ENCODE results near the gene RSPH10B2. TPM values are rescaled to one million over a fixed set of nuclear protein-coding genes. Genes with fewer than 3 reads are reported as not detected.

The RSPH10B2 gene
- total RNA-seq, 1 experiment from 2014 or later: 0.33 TPM

DNA sequence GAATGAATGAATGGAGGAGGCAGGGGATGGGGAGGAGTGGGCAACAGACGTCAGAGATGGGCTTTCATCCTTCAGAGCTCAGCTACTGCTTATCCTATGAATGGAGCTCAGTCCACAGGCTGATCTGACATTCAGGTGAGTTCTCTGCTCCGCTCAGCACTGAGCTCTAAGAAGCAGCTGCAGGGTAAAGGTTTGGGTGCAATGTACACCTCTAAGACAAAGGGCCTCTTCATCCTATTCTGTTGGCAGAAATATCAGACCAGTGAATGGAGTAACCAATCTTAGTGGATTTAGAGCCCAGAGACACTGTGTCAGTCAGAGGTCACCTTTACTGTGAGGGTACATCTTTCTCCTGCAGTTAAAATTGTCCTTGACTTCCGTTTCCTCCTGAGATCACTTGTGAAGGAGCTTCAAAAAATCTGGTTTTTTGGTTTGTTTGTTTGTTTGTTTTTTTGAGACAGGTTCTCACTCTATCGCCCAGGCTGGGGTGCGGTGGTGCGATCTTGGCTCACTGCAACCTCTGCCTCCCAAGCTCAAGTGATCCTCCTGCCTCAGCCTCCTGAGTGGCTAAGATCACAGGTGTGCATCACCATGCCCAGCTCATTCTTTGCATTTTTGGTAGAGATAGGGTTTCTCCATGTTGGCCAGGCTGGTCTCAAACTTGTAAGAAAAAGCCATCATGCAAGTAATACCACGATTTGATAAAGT is 77.3 kb downstream of the RSPH10B2 start:
- no peak overlapping the region for H2BK15ac ChIP-seq (ENCODE audit: low read depth, low read length)
- H3K79me2 ChIP-seq (ENCODE audit: insufficient read depth, low read length): no peaks in the 10 kb centered on the region
- no peak overlapping the region for H2BK120ac ChIP-seq (ENCODE audit: low read depth, low read length, poor library complexity, severe bottlenecking)
- H2AK5ac ChIP-seq (ENCODE audit: insufficient read length, low read length): no peak overlapping the region
- Mint-ChIP-seq H3K27ac (no peak overlapping the region), H3K4me1 (peaks cover 2 to 6% of the 10 kb centered on the region in 2 experiments; a peak in 3 of 4 replicates), H3K9me3 (no peaks in the 10 kb centered on the region), H3K36me3 (ENCODE audit: insufficient read depth in 1 of 3, low read depth in 3 of 3) (no peaks in the 10 kb centered on the region; a peak in 1 of 7 replicates), H3K27me3 (ENCODE audit: low read depth) (peaks cover 32% of the 10 kb centered on the region), H3K4me3 (no peak overlapping the region)
- no peak overlapping the region for H2AFZ ChIP-seq (ENCODE audit: low read length)
- H3K79me1 ChIP-seq (ENCODE audit: insufficient read depth, low read depth, low read length, poor library complexity, severe bottlenecking): no peaks in the 10 kb centered on the region
- no peak overlapping the region for H3K14ac ChIP-seq (ENCODE audit: insufficient read depth, low read length)
- H4K20me1 ChIP-seq (ENCODE audit: control insufficient read depth, insufficient read depth, insufficient read length): no peaks in the 10 kb centered on the region
- no peak overlapping the region for H4K5ac ChIP-seq (ENCODE audit: insufficient read length, low read depth, low read length)
- no peaks in the 10 kb centered on the region for H3K4me1 ChIP-seq (ENCODE audit: insufficient read depth, low read length)
- DNase-seq: no peak
- WGBS (ENCODE audit: extremely low coverage, insufficient read length, low lambda C conversion rate): no CpG with 5 or more reads among the region's 7 CpGs
- no peak overlapping the region for H2BK12ac ChIP-seq (ENCODE audit: insufficient read length, low read depth, low read length)
- H2BK5ac ChIP-seq (ENCODE audit: insufficient read length, low read length): no peak overlapping the region
- H3K27me3 ChIP-seq (ENCODE audit: insufficient read depth, low read length): no peaks in the 10 kb centered on the region
- H3K56ac ChIP-seq (ENCODE audit: insufficient read length, low read depth, low read length): no peak overlapping the region
- H3K4ac ChIP-seq (ENCODE audit: low read depth, low read length): no peak overlapping the region
- no peaks in the 10 kb centered on the region for H3K9me3 ChIP-seq (ENCODE audit: control insufficient read depth, low read depth, low read length)
- no peak overlapping the region for H4K8ac ChIP-seq (replicated peaks; ENCODE audit: insufficient read length, low read depth, low read length)
- no peak overlapping the region for H3K23ac ChIP-seq (ENCODE audit: insufficient read length, low read depth, low read length)
- H2BK20ac ChIP-seq (ENCODE audit: low read depth, low read length, poor library complexity, severe bottlenecking): no peak overlapping the region
- H3K4me2 ChIP-seq (ENCODE audit: insufficient read depth, insufficient read length, low read length): no peak overlapping the region
- TF ChIP-seq, protein P1, sequence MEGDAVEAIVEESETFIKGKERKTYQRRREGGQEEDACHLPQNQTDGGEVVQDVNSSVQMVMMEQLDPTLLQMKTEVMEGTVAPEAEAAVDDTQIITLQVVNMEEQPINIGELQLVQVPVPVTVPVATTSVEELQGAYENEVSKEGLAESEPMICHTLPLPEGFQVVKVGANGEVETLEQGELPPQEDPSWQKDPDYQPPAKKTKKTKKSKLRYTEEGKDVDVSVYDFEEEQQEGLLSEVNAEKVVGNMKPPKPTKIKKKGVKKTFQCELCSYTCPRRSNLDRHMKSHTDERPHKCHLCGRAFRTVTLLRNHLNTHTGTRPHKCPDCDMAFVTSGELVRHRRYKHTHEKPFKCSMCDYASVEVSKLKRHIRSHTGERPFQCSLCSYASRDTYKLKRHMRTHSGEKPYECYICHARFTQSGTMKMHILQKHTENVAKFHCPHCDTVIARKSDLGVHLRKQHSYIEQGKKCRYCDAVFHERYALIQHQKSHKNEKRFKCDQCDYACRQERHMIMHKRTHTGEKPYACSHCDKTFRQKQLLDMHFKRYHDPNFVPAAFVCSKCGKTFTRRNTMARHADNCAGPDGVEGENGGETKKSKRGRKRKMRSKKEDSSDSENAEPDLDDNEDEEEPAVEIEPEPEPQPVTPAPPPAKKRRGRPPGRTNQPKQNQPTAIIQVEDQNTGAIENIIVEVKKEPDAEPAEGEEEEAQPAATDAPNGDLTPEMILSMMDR (conservative IDR thresholded peaks at IDR 0.05): no peak
- no peaks in the 10 kb centered on the region for H3K23me2 ChIP-seq (ENCODE audit: insufficient read length, low read depth, low read length, poor library complexity, severe bottlenecking)
- H3T11ph ChIP-seq (ENCODE audit: low read length): no peak overlapping the region
- no peak overlapping the region for H3K27ac ChIP-seq (ENCODE audit: insufficient read length, low read depth, low read length)
- H4K91ac ChIP-seq (ENCODE audit: insufficient read length, low read depth, low read length): no peak overlapping the region
- H3K18ac ChIP-seq (ENCODE audit: insufficient read length, low read depth, low read length): no peak overlapping the region
- H3K9ac ChIP-seq (ENCODE audit: extremely low read depth, insufficient read length, low read length): no peak overlapping the region

Data from H9 (cell line).